ENCODE data around the gene CACYBP.
"Not testable (repeated sequence)": the region's sequence is repeated elsewhere in the genome, so short reads cannot be mapped to it uniquely, and the experiment has no call there.

The CACYBP gene

GRCh38 chr1:175015243-175015642, 15.5 kb downstream of the CACYBP start:
- no peak for DNase-seq

GRCh38 chr1:175019524-175019923, 19.8 kb downstream of the CACYBP start:
- DNase-seq = no peak

GRCh38 chr1:175023043-175023921, 23.5 kb downstream of the CACYBP start, which contains the start of gene MRPS14:
Gene MRPS14, minus strand, starts transcription at chr1:175023425. Its CDS starts 17 bp downstream, at chr1:175023408.
- peak; percentile 96 for DNase-seq

- not testable (repeated sequence) for DNase-seq
These were observed 24.1 kb downstream of the CACYBP start for GRCh38 chr1:175023922-175024242.

- DNase-seq = no peak
These were observed 25.0 kb downstream of the CACYBP start for GRCh38 chr1:175024773-175025172.

- DNase-seq = no peak
These were observed 34.2 kb downstream of the CACYBP start for GRCh38 chr1:175033953-175034352.

- DNase-seq = no peak
These were observed 35.0 kb downstream of the CACYBP start for GRCh38 chr1:175034775-175035174.

- DNase-seq = no peak
These were observed 36.1 kb downstream of the CACYBP start for GRCh38 chr1:175035865-175036264.

- DNase-seq = no peak
These were observed 36.7 kb downstream of the CACYBP start for GRCh38 chr1:175036476-175036875.

GRCh38 chr1:175037416-175037815, 37.7 kb downstream of the CACYBP start:
- no peak for DNase-seq

- DNase-seq = no peak
These were observed 40.7 kb downstream of the CACYBP start for GRCh38 chr1:175040324-175040879.

- DNase-seq = no peak
These were observed 42.9 kb downstream of the CACYBP start for GRCh38 chr1:175042650-175043049.

- no peak for DNase-seq
These were observed 44.1 kb downstream of the CACYBP start for GRCh38 chr1:175043824-175044223.

- not testable (repeated sequence) for DNase-seq
These were observed 44.8 kb downstream of the CACYBP start for GRCh38 chr1:175044591-175044990.

- DNase-seq = no peak
These were observed 45.4 kb downstream of the CACYBP start for GRCh38 chr1:175045097-175045496.

GRCh38 chr1:175045519-175045918, 45.8 kb downstream of the CACYBP start:
- no peak for DNase-seq

GRCh38 chr1:175050992-175051391, 51.2 kb downstream of the CACYBP start:
- DNase-seq = no peak

- DNase-seq = no peak
These were observed 55.0 kb downstream of the CACYBP start for GRCh38 chr1:175054736-175055135.
